Bronchial epithelial cell (primary cell): ENCODE data around the gene ITPK1. TPM values are rescaled to one million over a fixed set of nuclear protein-coding genes. Genes with fewer than 3 reads are reported as not detected.

Experiments used
- DNase-seq: peaks from one replicate; pipeline ENCODE4 v3.0.0-alpha.2; 2010; ENCODE audit warnings: low read depth
- FAIRE-seq: peaks from 2 replicates; lab custom pipeline; 2011; peaks lifted over from hg19 to GRCh38; lab: Jason Lieb, UNC
- H3K27me3 ChIP-seq: 2 replicates; pipeline ENCODE4 v1.5.1; 2011; ENCODE audit warnings: low read length; ENCODE audit not compliant: control insufficient read depth, insufficient read depth
- H3K36me3 ChIP-seq: 2 replicates; pipeline ENCODE4 v1.5.1; 2011; ENCODE audit warnings: low read length; ENCODE audit not compliant: control insufficient read depth, insufficient read depth
- H3K4me3 ChIP-seq: 2 replicates; pipeline ENCODE4 v1.5.1; 2011; ENCODE audit warnings: mild to moderate bottlenecking, low read depth, low read length, control low read depth
- total RNA-seq: library from RNA; depleted of rRNA; stranded (reverse); fragments of >200 nt; gene quantifications from 2 replicates; pipeline ENCODE4 v1.2.1, GENCODE V29; 2014
- TF ChIP-seq, protein P1 (sequence below): IDR thresholded peaks from 2 replicates; pipeline ENCODE4 v1.5.1; 2011; ENCODE audit warnings: mild to moderate bottlenecking, moderate library complexity, low read length, control low read depth, inconsistent platforms; ENCODE audit not compliant: insufficient read depth, severe bottlenecking

Gene ITPK1
- total RNA-seq, 1 donor from 2014 or later, result 39.8 TPM

DNA sequence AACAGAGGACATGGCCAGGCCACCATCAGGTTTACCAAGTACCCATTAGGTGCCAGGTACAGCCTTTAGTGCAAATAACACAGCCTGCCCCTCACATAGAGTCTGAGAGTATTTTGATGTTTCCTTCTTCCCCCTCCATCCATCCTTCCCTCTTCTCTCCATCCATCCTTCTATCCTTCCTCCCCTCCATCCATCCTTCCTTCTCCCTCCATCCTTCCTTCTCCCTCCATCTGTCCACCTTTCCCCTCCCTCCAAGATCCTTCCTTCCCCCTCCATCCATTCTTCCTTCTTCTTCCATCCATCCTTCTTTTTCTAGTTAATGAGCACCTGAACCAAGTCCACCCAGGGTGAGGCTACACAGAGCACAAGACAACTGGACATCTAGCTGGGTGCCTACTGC is 39.8 kb downstream of the ITPK1 start:
- Histone ChIP-seq H3K27me3 (no peaks in the 10 kb centered on the region), H3K36me3 (peaks cover 11% of the 10 kb centered on the region), H3K4me3 (no peak overlapping the region)
- FAIRE-seq, result no peak
- DNase-seq, result no peak
- TF ChIP-seq, protein P1, sequence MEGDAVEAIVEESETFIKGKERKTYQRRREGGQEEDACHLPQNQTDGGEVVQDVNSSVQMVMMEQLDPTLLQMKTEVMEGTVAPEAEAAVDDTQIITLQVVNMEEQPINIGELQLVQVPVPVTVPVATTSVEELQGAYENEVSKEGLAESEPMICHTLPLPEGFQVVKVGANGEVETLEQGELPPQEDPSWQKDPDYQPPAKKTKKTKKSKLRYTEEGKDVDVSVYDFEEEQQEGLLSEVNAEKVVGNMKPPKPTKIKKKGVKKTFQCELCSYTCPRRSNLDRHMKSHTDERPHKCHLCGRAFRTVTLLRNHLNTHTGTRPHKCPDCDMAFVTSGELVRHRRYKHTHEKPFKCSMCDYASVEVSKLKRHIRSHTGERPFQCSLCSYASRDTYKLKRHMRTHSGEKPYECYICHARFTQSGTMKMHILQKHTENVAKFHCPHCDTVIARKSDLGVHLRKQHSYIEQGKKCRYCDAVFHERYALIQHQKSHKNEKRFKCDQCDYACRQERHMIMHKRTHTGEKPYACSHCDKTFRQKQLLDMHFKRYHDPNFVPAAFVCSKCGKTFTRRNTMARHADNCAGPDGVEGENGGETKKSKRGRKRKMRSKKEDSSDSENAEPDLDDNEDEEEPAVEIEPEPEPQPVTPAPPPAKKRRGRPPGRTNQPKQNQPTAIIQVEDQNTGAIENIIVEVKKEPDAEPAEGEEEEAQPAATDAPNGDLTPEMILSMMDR, result no peak

DNA sequence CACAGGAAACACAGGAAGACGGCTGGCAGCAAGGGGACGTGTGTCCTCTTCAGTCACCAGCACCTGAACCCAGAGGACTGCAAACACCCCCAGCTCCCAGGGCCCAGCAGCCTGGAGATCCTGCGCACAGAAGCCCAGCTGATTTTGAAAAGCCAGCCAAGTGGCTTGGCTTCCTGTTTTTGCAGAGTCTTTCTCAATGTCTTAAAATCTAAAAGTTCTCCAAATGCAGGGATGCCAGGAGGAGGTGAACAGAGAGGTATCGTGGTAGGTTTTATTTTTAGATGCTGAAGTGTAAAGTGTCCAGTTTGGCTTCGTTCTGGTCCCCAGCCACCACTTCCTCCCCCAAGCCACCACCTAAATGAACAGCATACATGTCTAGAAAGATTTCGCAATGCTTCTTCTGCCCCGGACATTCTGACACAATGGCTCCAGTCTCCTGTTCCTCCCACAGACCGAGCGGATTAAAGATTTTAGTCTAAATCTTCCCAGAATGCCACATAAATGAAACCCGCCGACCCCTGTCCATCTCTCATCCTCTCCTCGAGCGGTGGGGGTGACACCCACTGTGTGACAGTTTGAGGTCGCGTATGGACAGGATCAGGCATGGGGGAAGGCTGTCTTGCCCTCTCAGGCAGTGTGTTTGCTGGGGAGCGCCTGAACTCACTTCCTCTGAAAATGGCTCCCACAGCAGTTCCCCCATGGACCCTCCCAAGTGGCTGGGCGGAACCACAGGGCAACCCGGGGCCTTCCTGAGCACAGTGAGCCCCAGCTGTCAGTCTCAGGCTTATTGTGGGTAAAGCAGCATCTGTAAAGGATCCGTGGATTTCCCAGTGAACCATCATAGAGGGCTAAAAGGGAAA is 41.6 kb downstream of the ITPK1 start:
- no peaks in the 10 kb centered on the region for H3K27me3 ChIP-seq
- FAIRE-seq (no peak), DNase-seq (peak; percentile 32)
- TF ChIP-seq, protein P1, result no peak
- peaks cover 13% of the 10 kb centered on the region for H3K36me3 ChIP-seq
- H3K4me3 ChIP-seq, result no peak overlapping the region

DNA sequence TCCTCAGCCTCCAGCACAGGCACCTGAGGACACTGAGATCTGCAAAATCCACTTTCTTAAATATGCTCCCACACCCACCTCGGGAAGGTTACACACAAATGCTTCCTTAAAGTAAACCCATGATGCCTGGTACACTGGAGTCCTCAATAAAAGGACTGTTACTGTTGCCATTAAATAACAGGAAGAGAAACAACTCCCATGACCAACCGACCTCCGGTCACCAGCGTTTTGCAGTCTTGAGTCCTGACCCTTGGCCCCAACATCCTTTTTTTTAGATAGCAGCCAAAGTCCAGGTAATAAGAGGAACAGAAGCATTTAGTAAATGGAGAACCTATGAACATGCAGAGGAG is 42.4 kb downstream of the ITPK1 start:
- H3K36me3 ChIP-seq, result peaks cover 13% of the 10 kb centered on the region
- FAIRE-seq, result no peak
- TF ChIP-seq, protein P1, result no peak

DNA sequence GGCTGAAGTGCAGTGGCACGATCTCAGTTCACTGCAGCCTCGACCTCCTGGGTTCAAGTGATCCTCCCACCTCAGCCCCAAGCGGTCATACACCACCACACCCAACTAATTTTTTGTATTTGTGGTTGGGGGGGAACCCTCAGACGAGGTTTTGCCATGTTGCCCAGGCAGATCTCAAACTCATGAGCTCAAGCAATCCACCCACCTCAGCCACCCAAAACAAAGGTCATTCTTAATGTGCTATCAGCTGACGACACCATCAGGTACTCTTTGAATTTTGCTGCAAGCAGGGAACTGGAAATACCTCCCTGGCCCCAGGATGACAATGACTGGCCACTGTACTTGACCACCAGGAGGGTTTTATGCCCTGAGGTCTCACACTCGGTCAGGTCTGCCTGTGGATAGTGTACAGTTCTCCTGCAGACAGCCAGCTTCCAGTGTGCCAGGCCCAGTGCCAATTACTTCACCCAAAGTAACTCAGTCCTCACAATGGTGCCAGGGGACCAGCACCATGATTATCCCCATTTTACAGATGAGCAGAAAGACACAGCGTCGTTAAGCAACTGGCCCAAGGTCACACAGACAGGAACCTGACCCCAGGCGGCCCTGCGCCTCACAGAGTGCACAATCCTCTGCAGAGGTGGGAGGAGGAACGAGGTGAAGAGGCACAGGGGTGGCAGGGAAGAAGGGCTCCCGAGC is 42.9 kb downstream of the ITPK1 start:
- H3K4me3 ChIP-seq, result no peak overlapping the region
- FAIRE-seq (no peak), DNase-seq (no peak)
- H3K27me3 ChIP-seq, result no peaks in the 10 kb centered on the region
- TF ChIP-seq, protein P1, result no peak
- peaks cover 13% of the 10 kb centered on the region for H3K36me3 ChIP-seq

More for the DNA sequence above, 42.4 kb downstream of the ITPK1 start:
- Histone ChIP-seq H3K4me3 (no peak overlapping the region), H3K27me3 (no peaks in the 10 kb centered on the region)
- DNase-seq, result no peak

DNA sequence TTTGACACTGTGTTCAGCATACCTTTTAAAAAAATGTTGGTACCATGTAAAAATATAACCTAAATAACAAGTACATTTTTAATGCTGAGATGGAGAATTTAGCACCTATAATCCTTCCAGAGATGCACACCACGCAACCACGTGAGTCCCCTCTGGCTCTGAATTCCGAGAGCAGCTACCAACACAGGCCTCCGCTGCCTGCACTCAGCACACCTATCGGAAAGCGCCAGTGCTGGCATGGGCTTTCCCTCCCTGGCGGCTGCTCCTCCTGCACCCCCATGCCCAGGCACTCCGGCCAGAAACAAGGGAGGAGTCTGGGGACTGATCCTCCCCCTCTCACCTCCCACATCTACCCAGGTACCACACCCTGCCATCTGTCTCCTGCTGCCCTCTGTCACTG is 47.0 kb downstream of the ITPK1 start:
- no peak for FAIRE-seq
- TF ChIP-seq, protein P1, result no peak
- Histone ChIP-seq H3K4me3 (no peak overlapping the region), H3K36me3 (peaks cover 12% of the 10 kb centered on the region), H3K27me3 (no peaks in the 10 kb centered on the region)
- no peak for DNase-seq
